ENCODE data around the gene SKAP1.

- TF ChIP-seq CTCF (IDR thresholded peaks at IDR 0.05 in 4 of 5, conservative IDR thresholded peaks at IDR 0.05 in 1 of 5) (no peak), POLR2A (IDR thresholded peaks at IDR 0.05) (no peak)
Measured at GRCh38 chr17:48420823-48421222, 9.2 kb downstream of the SKAP1 start.

Measured in gastrocnemius medialis (tissue), 4 donors.